Bronchial epithelial cell (primary cell): ENCODE measurements around the gene CNTN1. TPM values are rescaled to one million over a fixed set of nuclear protein-coding genes. Genes with fewer than 3 reads are reported as not detected.

ENCODE experiments used
- DNase-seq: peaks from one replicate; pipeline ENCODE4 v3.0.0-alpha.2; 2010; ENCODE audit warnings: low read depth
- FAIRE-seq: peaks from 2 replicates; lab custom pipeline; 2011; peaks lifted over from hg19 to GRCh38; lab: Jason Lieb, UNC
- H3K27me3 ChIP-seq: 2 replicates; pipeline ENCODE4 v1.5.1; 2011; ENCODE audit warnings: low read length; ENCODE audit not compliant: control insufficient read depth, insufficient read depth
- H3K36me3 ChIP-seq: 2 replicates; pipeline ENCODE4 v1.5.1; 2011; ENCODE audit warnings: low read length; ENCODE audit not compliant: control insufficient read depth, insufficient read depth
- H3K4me3 ChIP-seq: 2 replicates; pipeline ENCODE4 v1.5.1; 2011; ENCODE audit warnings: mild to moderate bottlenecking, low read depth, low read length, control low read depth
- CTCF ChIP-seq: IDR thresholded peaks from 2 replicates; pipeline ENCODE4 v1.5.1; 2011; ENCODE audit warnings: mild to moderate bottlenecking, moderate library complexity, low read length, control low read depth, inconsistent platforms; ENCODE audit not compliant: insufficient read depth, severe bottlenecking
- total RNA-seq: library from RNA; depleted of rRNA; stranded (reverse); fragments of >200 nt; gene quantifications from 2 replicates; pipeline ENCODE4 v1.2.1, GENCODE V29; 2014

The CNTN1 gene
- total RNA-seq, 1 donor from 2014 or later: 2.4 TPM

GRCh38 chr12:40832668-40833067, 140.4 kb downstream of the CNTN1 start:
- no peak for TF ChIP-seq CTCF
- H3K36me3 ChIP-seq: no peaks in the 10 kb centered on the region
- FAIRE-seq: no peak
- DNase-seq: no peak
- no peak overlapping the region for H3K4me3 ChIP-seq
- no peaks in the 10 kb centered on the region for H3K27me3 ChIP-seq

GRCh38 chr12:40833818-40834217, 141.6 kb downstream of the CNTN1 start:
- DNase-seq (no peak), FAIRE-seq (no peak)
- H3K36me3 ChIP-seq: no peaks in the 10 kb centered on the region
- H3K4me3 ChIP-seq: no peak overlapping the region
- H3K27me3 ChIP-seq: no peaks in the 10 kb centered on the region
- TF ChIP-seq CTCF: no peak

- FAIRE-seq (no peak), DNase-seq (no peak)
- H3K36me3 ChIP-seq: no peaks in the 10 kb centered on the region
- no peaks in the 10 kb centered on the region for H3K27me3 ChIP-seq
- H3K4me3 ChIP-seq: no peak overlapping the region
- TF ChIP-seq CTCF: no peak
These were observed 142.1 kb downstream of the CNTN1 start for GRCh38 chr12:40834321-40834720.

DNA sequence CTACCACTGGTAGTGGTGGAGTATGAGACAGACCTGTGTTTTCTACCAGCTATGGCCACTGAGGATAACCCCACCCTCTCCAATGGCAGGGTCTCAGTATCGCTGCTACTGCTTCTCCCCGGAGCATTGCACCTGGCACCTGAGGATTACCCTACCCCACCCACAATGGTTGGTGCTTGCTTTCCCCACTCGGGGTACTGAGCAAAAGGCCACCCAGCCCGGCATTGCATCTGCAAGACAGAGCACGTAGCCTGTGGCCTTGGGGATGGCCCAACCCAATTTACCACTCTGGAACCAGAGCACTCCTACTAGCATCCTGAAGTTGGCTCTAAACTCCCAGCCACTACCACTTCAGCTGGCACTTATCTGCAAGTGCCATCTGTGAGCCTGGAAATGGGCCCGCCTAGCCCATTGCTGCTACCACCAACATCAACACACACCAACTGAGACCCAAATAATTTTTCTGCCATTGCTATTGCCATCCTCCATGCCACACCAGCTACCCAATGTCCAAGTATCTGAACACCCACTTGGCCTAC, 145.7 kb downstream of the CNTN1 start:
- no peak for DNase-seq
- no peak overlapping the region for H3K4me3 ChIP-seq
- TF ChIP-seq CTCF: no peak
- no peaks in the 10 kb centered on the region for H3K36me3 ChIP-seq
- no peaks in the 10 kb centered on the region for H3K27me3 ChIP-seq
- FAIRE-seq: no peak

DNA sequence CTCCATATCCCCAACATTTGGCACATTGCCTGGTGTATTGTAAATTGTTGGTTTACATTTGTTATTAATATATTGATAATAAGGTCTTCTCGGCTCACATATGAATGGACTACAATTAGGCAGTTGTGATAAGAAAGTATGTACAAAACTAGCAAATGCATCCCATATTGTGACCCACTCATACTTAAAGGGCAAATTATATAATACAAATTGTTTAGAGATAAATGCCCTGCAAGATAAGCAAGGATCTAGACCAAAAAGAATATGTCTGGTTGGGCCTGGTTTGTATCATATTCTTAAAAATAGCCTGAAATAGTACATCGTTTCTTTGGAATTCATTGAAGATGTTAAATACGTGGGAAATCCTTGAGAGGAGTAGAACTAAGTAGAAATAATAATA, 151.3 kb downstream of the CNTN1 start:
- Histone ChIP-seq H3K27me3 (no peaks in the 10 kb centered on the region), H3K4me3 (no peak overlapping the region), H3K36me3 (no peaks in the 10 kb centered on the region)
- no peak for FAIRE-seq
- DNase-seq: no peak
- no peak for TF ChIP-seq CTCF

- no peak overlapping the region for H3K4me3 ChIP-seq
- DNase-seq: no peak
- FAIRE-seq: no peak
- no peaks in the 10 kb centered on the region for H3K36me3 ChIP-seq
- no peak for TF ChIP-seq CTCF
- no peaks in the 10 kb centered on the region for H3K27me3 ChIP-seq
These were observed 161.0 kb downstream of the CNTN1 start for GRCh38 chr12:40853221-40853620.
